OCI-LY1 (cell line): ENCODE data around the gene ELFN2.

Experiments used
- EZH2 ChIP-seq: fragments of 200-600 bp; sonication (generic), shearing (Covaris generic); IDR thresholded peaks from 2 replicates; pipeline ENCODE4 v1.8.0; 2017; ENCODE audit warnings: borderline replicate concordance, mixed run types, mild to moderate bottlenecking, antibody characterized with exemption, low read length, moderate library complexity, mixed read lengths
- TF ChIP-seq, protein P1 (sequence below): fragments of 200-600 bp; sonication (generic), shearing (Covaris generic); IDR thresholded peaks from 2 replicates; pipeline ENCODE4 v1.5.1; 2017; ENCODE audit warnings: mild to moderate bottlenecking, antibody characterized with exemption, low read length, moderate library complexity, mixed read lengths

DNA sequence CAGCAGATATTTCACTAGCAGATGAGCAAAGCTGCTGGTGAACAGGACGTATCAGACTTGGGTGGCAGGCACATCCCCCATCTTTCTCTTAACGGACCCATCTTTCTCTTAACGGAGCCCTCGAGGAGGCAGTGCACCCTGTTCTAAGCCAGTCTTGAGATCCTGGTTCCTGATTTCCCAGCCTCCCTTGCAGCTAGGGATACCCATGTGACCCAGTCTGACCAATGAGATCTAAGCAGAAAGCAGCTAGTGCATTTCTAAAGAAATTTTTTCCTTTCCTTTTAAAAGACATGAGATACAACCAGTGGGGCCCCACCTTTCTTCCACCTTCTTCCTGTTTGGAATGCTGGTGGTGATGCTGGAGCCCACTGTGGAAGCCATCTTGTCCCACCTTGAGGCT is 13.6 kb upstream of the ELFN2 start:
- no peak for TF ChIP-seq EZH2
- TF ChIP-seq, protein P1, sequence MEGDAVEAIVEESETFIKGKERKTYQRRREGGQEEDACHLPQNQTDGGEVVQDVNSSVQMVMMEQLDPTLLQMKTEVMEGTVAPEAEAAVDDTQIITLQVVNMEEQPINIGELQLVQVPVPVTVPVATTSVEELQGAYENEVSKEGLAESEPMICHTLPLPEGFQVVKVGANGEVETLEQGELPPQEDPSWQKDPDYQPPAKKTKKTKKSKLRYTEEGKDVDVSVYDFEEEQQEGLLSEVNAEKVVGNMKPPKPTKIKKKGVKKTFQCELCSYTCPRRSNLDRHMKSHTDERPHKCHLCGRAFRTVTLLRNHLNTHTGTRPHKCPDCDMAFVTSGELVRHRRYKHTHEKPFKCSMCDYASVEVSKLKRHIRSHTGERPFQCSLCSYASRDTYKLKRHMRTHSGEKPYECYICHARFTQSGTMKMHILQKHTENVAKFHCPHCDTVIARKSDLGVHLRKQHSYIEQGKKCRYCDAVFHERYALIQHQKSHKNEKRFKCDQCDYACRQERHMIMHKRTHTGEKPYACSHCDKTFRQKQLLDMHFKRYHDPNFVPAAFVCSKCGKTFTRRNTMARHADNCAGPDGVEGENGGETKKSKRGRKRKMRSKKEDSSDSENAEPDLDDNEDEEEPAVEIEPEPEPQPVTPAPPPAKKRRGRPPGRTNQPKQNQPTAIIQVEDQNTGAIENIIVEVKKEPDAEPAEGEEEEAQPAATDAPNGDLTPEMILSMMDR, result no peak
